Left kidney (tissue), 2 donors: Measurements from ENCODE around the gene COLEC12. TPM values are rescaled to one million over a fixed set of nuclear protein-coding genes. Genes with fewer than 3 reads are reported as not detected.

Source experiments
- DNase-seq: peaks from one replicate; pipeline ENCODE4 v3.0.0-alpha.2; 2013
- polyA plus RNA-seq: library from polyadenylated mRNA; unstranded; fragments of 120-200 nt; gene quantifications from one replicate; pipeline ENCODE4 v1.2.1, GENCODE V29; 2013; ENCODE audit not compliant: insufficient read length

Gene COLEC12
- polyA plus RNA-seq, 1 donor: 23.3 TPM

- no peak for DNase-seq
These were observed 225.0 kb downstream of the COLEC12 start for GRCh38 chr18:275486-275885.

DNA sequence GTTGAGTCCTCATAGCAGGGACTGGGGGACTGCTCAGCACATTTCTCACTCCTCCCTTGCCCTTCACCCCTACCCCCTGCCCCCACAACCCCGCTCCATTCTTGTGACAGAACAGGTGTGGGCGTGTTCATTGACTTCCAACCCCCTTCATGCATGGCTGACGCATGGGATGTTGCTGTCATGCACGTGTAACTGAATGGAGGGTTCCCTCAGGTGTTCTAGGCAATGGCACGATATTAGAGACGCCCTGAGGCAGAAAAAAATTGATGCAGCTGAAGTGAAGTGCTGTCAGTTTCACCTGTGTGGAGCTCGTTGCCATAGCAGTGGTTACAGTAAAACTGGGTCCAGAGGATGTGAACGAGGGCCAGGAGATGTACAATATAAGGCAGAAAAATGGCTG, 226.2 kb downstream of the COLEC12 start:
- DNase-seq: no peak

- no peak for DNase-seq
These were observed 227.0 kb downstream of the COLEC12 start for GRCh38 chr18:273525-273924.

- no peak for DNase-seq
These were observed 227.9 kb downstream of the COLEC12 start for GRCh38 chr18:272650-273049.

GRCh38 chr18:269480-270095, 230.9 kb downstream of the COLEC12 start:
- no peak for DNase-seq

GRCh38 chr18:267688-268552, 232.6 kb downstream of the COLEC12 start, which contains the start of gene THOC1:
THOC1 (minus strand) TSS chr18:268047; CDS start chr18:268019, 28 bp downstream.
- DNase-seq: peak; percentile 91

DNA sequence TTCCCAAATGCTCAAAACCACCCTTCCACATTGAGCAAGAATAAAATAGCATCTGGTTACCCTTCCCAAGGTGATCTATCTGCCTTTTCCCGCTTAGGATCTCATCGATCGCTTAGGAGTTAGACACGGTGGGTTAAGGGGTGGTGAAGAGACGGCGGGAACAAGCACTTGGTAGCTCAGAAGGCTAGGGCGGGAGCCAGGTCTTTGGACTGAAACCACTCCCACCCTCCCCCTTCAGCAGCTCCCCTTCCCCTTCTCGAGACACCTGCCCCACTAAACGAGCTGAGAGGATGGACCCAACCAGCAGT, 233.2 kb downstream of the COLEC12 start:
- DNase-seq: peak; percentile 31

Other genes with a start within 250 kb of the COLEC12 start
- gene THOC1, start 232.7 kb downstream of the COLEC12 start, polyA plus RNA-seq: 139 TPM
- gene CETN1, start 79.7 kb upstream of the COLEC12 start, polyA plus RNA-seq: not detected
- gene CLUL1, start 96.3 kb upstream of the COLEC12 start, polyA plus RNA-seq: 18.4 TPM
- gene TYMS, start 157.0 kb upstream of the COLEC12 start, polyA plus RNA-seq: 180 TPM
- 141 TPM for gene ENOSF1, start 211.9 kb upstream of the COLEC12 start, polyA plus RNA-seq